Colonic mucosa (tissue), 4 donors: ENCODE results near the gene TRAPPC1. TPM values are rescaled to one million over a fixed set of nuclear protein-coding genes. Genes with fewer than 3 reads are reported as not detected.

Experiments
- DNase-seq: peaks from one replicate; pipeline ENCODE4 v3.0.0-alpha.2; 2020
- H3K27ac ChIP-seq: fragments of 200-600 bp; one replicate; pipeline ENCODE4 v1.8.0; 2021
- H3K27me3 ChIP-seq: fragments of 200-600 bp; one replicate; pipeline ENCODE4 v1.8.0; 2021
- H3K36me3 ChIP-seq: fragments of 200-600 bp; one replicate; pipeline ENCODE4 v1.8.0; 2021
- H3K4me1 ChIP-seq: fragments of 200-600 bp; one replicate; pipeline ENCODE4 v1.8.0; 2021; ENCODE audit warnings: mild to moderate bottlenecking
- H3K4me3 ChIP-seq: fragments of 200-600 bp; one replicate; pipeline ENCODE4 v1.8.0; 2021
- H3K9ac ChIP-seq, 2 donors: one replicate each; pipeline ENCODE4 v1.7.0; 2013; ENCODE audit warnings: control low read depth in 2 of 2, low read depth in 2 of 2, low read length in 2 of 2
- H3K9me3 ChIP-seq: fragments of 200-600 bp; one replicate; pipeline ENCODE4 v1.8.0; 2021
- intact Hi-C: fragments of 100-400 bp; cut with DNase I; formaldehyde crosslinking; loops from one replicate; pipeline ENCODE4 v1.14.1; 2022
- total RNA-seq, 2 donors: library from RNA; stranded (reverse); fragmentation: NEBNext Ultra II Directional in 1 of 2; extraction: Animal tissue kit (Norgen Biotek cat#: 25700) in 1 of 2; gene quantifications; one replicate each; pipeline ENCODE4 v1.2.1, GENCODE V29; 2021
- TF ChIP-seq, protein P1 (sequence below): fragments of 200-600 bp; IDR thresholded peaks from one replicate; pipeline ENCODE4 v1.8.0; 2022; ENCODE audit warnings: antibody characterized with exemption, mild to moderate bottlenecking
- donor health status: healthy.
- donor health status: DM: no; HTN: no; CAD: no.
- donor health status: DM: no; HTN: no; CAD: no.

TRAPPC1 gene
- total RNA-seq, 2 donors from 2014 or later: 116 to 129 TPM

DNA sequence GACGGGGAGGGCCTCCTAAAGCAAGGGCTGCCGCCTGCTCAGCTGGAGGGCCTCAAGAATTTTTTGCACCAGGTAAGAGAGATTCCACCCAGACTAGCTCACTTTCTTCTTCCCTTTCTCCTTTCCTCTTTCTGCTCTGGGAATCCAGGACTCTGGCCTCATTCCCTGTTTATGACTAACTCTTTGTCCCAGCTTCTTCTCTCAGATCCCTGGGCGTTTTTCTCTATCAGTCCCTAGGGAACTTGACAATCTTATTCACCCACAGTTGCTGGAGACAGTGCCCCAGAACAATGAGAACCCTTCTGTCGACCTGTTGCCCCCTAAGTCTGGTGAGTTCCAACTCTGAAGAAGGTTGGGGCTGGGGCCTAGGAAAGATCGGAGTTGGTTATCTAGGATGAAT lies 15.9 kb upstream of the TRAPPC1 start:
- Histone ChIP-seq H3K4me1 (no peaks in the 10 kb centered on the region), H3K27me3 (no peaks in the 10 kb centered on the region), H3K4me3 (no peak overlapping the region), H3K27ac (no peak overlapping the region), H3K9me3 (no peaks in the 10 kb centered on the region), H3K36me3 (peaks cover 8% of the 10 kb centered on the region), H3K9ac (no peak overlapping the region)
- TF ChIP-seq, protein P1, sequence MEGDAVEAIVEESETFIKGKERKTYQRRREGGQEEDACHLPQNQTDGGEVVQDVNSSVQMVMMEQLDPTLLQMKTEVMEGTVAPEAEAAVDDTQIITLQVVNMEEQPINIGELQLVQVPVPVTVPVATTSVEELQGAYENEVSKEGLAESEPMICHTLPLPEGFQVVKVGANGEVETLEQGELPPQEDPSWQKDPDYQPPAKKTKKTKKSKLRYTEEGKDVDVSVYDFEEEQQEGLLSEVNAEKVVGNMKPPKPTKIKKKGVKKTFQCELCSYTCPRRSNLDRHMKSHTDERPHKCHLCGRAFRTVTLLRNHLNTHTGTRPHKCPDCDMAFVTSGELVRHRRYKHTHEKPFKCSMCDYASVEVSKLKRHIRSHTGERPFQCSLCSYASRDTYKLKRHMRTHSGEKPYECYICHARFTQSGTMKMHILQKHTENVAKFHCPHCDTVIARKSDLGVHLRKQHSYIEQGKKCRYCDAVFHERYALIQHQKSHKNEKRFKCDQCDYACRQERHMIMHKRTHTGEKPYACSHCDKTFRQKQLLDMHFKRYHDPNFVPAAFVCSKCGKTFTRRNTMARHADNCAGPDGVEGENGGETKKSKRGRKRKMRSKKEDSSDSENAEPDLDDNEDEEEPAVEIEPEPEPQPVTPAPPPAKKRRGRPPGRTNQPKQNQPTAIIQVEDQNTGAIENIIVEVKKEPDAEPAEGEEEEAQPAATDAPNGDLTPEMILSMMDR: no peak
- intact Hi-C loops: no loop called here
- DNase-seq: no peak

DNA sequence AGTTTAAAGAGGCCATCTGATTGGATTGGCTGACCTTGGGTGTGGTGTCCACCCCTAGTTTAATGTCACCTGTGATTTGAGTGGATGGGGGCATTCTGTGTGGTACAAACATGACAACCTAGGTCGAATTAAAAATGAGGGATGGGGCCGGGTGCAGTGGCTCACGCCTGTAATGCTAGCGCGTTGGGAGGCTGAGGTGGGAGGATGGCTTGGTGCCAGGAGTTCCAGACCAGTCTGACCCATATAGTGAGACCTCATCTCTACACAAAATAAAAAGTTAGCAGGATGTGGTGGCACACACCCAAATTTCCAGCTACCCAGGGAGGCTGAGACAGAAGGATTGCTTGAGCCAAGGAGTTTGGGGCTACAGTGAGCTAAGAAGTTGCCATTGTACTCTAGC lies 14.7 kb upstream of the TRAPPC1 start:
- Histone ChIP-seq H3K9me3 (no peaks in the 10 kb centered on the region), H3K27ac (no peak overlapping the region), H3K9ac (no peak overlapping the region), H3K36me3 (peaks cover 8% of the 10 kb centered on the region), H3K4me3 (no peak overlapping the region), H3K27me3 (no peaks in the 10 kb centered on the region), H3K4me1 (no peaks in the 10 kb centered on the region)
- TF ChIP-seq, protein P1: no peak
- intact Hi-C loops: no loop called here
- DNase-seq: no peak

DNA sequence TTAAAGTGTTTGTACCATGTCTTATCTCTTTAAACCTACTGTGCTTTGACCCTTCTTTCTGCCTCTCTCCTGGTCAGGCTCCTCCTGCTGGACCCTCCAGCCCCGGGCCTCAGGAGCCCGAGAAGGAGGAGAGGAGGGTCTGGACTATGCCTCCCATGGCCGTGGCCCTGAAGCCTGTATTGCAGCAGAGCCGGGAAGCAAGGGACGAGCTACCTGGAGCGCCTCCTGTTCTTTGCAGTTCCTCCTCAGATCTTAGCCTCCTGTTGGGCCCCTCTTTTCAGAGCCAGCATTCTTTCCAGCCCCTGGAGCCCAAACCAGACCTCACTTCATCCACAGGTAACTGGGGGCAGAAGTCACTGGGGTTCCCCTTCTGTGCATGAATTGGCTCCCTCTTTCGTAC lies 13.9 kb upstream of the TRAPPC1 start:
- TF ChIP-seq, protein P1: no peak
- no peak overlapping the region for H3K4me3 ChIP-seq
- no peak overlapping the region for H3K27ac ChIP-seq
- intact Hi-C loops: no loop called here
- no peaks in the 10 kb centered on the region for H3K27me3 ChIP-seq
- no peaks in the 10 kb centered on the region for H3K4me1 ChIP-seq
- no peaks in the 10 kb centered on the region for H3K9me3 ChIP-seq
- H3K9ac ChIP-seq: no peak overlapping the region
- DNase-seq: no peak
- H3K36me3 ChIP-seq: peaks cover 8% of the 10 kb centered on the region

DNA sequence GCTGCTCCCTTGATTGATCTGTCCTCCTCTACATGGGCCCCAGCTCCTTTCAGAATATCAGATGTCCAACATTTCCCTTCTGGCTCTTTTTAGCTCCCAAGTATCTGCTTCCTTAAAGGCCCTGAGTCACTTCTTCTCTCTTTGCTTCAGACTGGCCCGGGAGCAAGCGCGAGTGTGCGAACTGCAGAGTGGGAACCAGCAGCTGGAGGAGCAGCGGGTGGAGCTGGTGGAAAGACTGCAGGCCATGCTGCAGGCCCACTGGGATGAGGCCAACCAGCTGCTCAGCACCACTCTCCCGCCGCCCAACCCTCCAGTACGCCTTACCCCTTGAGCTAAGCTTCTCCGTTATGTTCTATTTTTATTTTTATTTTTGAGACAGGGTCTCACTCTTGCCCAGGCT lies 12.6 kb upstream of the TRAPPC1 start:
- peaks cover 8% of the 10 kb centered on the region for H3K36me3 ChIP-seq
- intact Hi-C loops: no loop called here
- no peak overlapping the region for H3K4me3 ChIP-seq
- H3K4me1 ChIP-seq: no peaks in the 10 kb centered on the region
- TF ChIP-seq, protein P1: no peak
- no peaks in the 10 kb centered on the region for H3K9me3 ChIP-seq
- no peaks in the 10 kb centered on the region for H3K27me3 ChIP-seq
- no peak for DNase-seq
- no peak overlapping the region for H3K27ac ChIP-seq
- no peak overlapping the region for H3K9ac ChIP-seq

DNA sequence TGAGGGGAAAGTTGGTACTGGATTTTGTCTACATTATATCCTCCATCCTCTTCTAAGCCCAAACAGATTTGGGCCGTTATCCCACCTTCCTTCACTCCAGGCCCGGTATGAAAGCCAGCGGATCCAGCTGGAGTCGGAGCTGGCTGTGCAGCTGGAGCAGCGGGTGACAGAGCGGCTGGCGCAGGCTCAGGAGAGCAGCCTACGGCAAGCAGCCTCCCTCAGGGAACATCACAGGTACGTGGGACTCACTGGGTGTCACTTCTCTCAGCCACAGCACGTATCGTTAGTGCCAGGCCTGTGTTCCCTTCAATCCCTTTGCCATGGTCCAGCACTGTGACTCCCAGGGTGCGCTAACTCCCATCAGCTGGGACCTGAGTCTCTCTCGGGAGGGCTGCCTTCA lies 11.5 kb upstream of the TRAPPC1 start:
- Histone ChIP-seq H3K9ac (no peak overlapping the region), H3K27ac (no peak overlapping the region), H3K27me3 (no peaks in the 10 kb centered on the region), H3K36me3 (peaks cover 8% of the 10 kb centered on the region), H3K9me3 (no peaks in the 10 kb centered on the region), H3K4me3 (no peak overlapping the region), H3K4me1 (no peaks in the 10 kb centered on the region)
- intact Hi-C loops: no loop called here
- DNase-seq: no peak
- TF ChIP-seq, protein P1: no peak

DNA sequence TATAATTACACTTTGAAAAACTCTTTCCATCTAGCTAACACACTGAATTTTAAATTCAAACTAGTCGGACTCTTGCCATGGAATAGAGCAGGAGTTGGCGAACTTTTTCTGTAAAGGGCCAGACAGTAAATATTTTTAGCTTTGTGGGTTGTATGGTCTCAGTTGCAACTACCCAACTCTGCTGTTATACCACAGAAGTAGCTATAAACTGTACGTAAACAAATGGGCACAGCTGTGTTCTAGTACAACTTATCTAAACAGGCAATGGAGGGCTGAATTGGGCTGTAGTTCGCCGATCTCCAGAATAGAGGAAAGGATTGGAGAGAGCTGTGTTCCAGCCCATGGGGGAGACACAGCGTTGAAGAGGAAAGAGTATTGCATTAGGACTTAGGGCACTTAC lies 9.0 kb upstream of the TRAPPC1 start:
- Histone ChIP-seq H3K36me3 (no peaks in the 10 kb centered on the region), H3K9me3 (no peaks in the 10 kb centered on the region), H3K4me1 (no peaks in the 10 kb centered on the region), H3K4me3 (no peak overlapping the region), H3K27me3 (no peaks in the 10 kb centered on the region), H3K27ac (no peak overlapping the region), H3K9ac (no peak overlapping the region)
- intact Hi-C loops: no loop called here
- TF ChIP-seq, protein P1: no peak
- DNase-seq: no peak
